Endothelial cell (in vitro differentiated cells): Measurements from ENCODE around the gene NMNAT2. TPM values are rescaled to one million over a fixed set of nuclear protein-coding genes. Genes with fewer than 3 reads are reported as not detected.

Source experiments
- DNase-seq: peaks from one replicate; pipeline ENCODE4 v3.0.0; 2021; ENCODE audit warnings: low spot score
- H3K27ac Mint-ChIP-seq: one replicate; pipeline ENCODE4 v1.8.0; 2021; ENCODE audit warnings: mixed read lengths, inconsistent platforms; ENCODE audit not compliant: unreplicated experiment
- H3K27me3 Mint-ChIP-seq: one replicate; pipeline ENCODE4 v1.8.0; 2021; ENCODE audit warnings: mild to moderate bottlenecking, moderate library complexity, mixed read lengths, inconsistent platforms; ENCODE audit not compliant: unreplicated experiment
- H3K36me3 Mint-ChIP-seq: one replicate; pipeline ENCODE4 v1.8.0; 2021; ENCODE audit warnings: mild to moderate bottlenecking, low read depth, mixed read lengths, inconsistent platforms; ENCODE audit not compliant: unreplicated experiment
- H3K4me1 Mint-ChIP-seq: one replicate; pipeline ENCODE4 v1.8.0; 2021; ENCODE audit warnings: mild to moderate bottlenecking, mixed read lengths, inconsistent platforms; ENCODE audit not compliant: unreplicated experiment
- H3K4me3 Mint-ChIP-seq: one replicate; pipeline ENCODE4 v1.8.0; 2021; ENCODE audit warnings: mild to moderate bottlenecking, mixed read lengths, inconsistent platforms; ENCODE audit not compliant: unreplicated experiment
- H3K9me3 Mint-ChIP-seq: one replicate; pipeline ENCODE4 v1.8.0; 2021; ENCODE audit warnings: mixed read lengths, inconsistent platforms; ENCODE audit not compliant: unreplicated experiment
- total RNA-seq: library from RNA; stranded (reverse); fragmentation: NEBNext Ultra II Directional; extraction: Animal tissue kit (Norgen Biotek cat#: 25700); gene quantifications from one replicate; pipeline ENCODE4 v1.2.1, GENCODE V29; 2021; ENCODE audit not compliant: unreplicated experiment
- TF ChIP-seq, protein P1 (sequence below): fragments of 200-600 bp; sonication (generic); IDR thresholded peaks from one replicate; pipeline ENCODE4 v1.5.0; 2021; ENCODE audit warnings: antibody characterized with exemption; ENCODE audit not compliant: unreplicated experiment

NMNAT2 gene
- total RNA-seq, 1 donor from 2014 or later = 1.7 TPM

DNA sequence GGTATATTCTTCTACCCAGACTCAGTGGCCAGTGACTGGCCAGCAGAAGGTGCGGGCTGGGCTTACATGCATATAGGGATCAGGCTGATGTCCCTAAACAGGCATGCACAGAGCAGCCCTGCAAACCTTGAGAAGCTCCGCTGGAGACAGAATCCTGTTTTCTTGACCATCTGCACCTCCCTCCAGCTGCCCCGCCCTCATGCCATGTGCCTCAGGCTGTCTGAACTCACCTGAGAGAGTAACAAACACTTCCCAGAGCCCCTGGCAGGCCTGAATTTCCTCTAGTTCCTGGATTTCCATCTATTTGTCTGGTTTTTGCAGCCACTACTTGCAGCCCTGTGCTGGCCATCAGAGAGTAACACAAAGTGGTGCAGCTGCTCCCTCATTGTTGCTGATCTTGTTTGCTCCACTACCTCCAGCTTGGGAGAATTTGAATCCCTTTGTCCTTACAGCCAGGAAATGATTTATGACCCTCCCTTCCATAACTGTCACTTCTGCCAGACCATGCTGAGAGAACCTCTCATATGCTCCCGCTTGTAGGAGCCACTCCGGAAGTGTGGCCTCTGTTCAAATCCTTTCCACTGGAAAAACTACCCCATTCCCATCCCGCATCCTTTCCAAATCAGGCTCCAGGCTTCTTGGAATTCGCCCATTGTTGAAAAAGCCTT is 113.6 kb downstream of the NMNAT2 start:
- Mint-ChIP-seq H3K4me3 (no peak overlapping the region), H3K36me3 (no peaks in the 10 kb centered on the region), H3K27me3 (peaks cover 2% of the 10 kb centered on the region), H3K27ac (no peak overlapping the region), H3K4me1 (peaks cover 14% of the 10 kb centered on the region), H3K9me3 (no peaks in the 10 kb centered on the region)
- TF ChIP-seq, protein P1, sequence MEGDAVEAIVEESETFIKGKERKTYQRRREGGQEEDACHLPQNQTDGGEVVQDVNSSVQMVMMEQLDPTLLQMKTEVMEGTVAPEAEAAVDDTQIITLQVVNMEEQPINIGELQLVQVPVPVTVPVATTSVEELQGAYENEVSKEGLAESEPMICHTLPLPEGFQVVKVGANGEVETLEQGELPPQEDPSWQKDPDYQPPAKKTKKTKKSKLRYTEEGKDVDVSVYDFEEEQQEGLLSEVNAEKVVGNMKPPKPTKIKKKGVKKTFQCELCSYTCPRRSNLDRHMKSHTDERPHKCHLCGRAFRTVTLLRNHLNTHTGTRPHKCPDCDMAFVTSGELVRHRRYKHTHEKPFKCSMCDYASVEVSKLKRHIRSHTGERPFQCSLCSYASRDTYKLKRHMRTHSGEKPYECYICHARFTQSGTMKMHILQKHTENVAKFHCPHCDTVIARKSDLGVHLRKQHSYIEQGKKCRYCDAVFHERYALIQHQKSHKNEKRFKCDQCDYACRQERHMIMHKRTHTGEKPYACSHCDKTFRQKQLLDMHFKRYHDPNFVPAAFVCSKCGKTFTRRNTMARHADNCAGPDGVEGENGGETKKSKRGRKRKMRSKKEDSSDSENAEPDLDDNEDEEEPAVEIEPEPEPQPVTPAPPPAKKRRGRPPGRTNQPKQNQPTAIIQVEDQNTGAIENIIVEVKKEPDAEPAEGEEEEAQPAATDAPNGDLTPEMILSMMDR = no peak
- no peak for DNase-seq

DNA sequence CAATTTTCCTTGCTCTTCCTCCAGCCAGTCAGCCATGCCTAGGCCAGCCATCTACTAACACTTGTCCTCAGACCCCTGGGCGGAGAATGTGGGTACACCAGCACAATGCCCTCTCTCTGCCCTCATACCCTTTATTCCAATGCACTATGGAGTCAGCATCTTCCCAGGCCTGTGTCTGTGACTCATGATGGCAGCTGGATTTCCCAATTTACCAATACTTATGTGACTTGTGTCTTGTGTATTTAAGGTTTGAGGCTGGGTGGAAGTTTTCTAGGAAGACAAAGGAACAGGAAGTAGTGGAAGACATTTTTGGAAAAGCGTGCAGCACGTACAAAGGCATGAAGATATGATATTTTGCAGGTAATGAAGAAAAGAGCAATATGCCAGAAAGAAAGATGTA is 114.3 kb downstream of the NMNAT2 start:
- Mint-ChIP-seq H3K27me3 (peaks cover 2% of the 10 kb centered on the region), H3K27ac (no peak overlapping the region), H3K36me3 (no peaks in the 10 kb centered on the region), H3K4me3 (no peak overlapping the region), H3K4me1 (peaks cover 14% of the 10 kb centered on the region), H3K9me3 (no peaks in the 10 kb centered on the region)
- TF ChIP-seq, protein P1 = no peak
- no peak for DNase-seq

DNA sequence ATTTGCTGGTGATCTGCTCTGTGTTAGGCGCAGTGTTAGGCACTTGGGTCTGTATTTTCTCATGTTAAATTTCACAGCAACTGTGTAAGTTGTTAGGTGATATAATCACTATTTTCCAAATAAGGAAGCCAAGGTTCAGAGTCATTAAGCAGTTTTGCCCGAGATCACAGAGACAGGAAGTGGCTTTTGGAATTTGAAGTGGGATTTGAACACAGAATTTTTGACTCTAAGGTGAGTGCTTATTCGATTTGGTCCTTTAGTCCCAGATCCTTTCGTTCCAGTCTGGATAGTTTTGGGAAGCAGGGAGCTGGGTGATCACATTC is 114.9 kb downstream of the NMNAT2 start:
- peaks cover 14% of the 10 kb centered on the region for H3K4me1 Mint-ChIP-seq
- H3K36me3 Mint-ChIP-seq = no peaks in the 10 kb centered on the region
- TF ChIP-seq, protein P1 = no peak
- H3K9me3 Mint-ChIP-seq = no peaks in the 10 kb centered on the region
- DNase-seq = no peak
- no peak overlapping the region for H3K4me3 Mint-ChIP-seq
- H3K27me3 Mint-ChIP-seq = no peaks in the 10 kb centered on the region
- H3K27ac Mint-ChIP-seq = no peak overlapping the region

DNA sequence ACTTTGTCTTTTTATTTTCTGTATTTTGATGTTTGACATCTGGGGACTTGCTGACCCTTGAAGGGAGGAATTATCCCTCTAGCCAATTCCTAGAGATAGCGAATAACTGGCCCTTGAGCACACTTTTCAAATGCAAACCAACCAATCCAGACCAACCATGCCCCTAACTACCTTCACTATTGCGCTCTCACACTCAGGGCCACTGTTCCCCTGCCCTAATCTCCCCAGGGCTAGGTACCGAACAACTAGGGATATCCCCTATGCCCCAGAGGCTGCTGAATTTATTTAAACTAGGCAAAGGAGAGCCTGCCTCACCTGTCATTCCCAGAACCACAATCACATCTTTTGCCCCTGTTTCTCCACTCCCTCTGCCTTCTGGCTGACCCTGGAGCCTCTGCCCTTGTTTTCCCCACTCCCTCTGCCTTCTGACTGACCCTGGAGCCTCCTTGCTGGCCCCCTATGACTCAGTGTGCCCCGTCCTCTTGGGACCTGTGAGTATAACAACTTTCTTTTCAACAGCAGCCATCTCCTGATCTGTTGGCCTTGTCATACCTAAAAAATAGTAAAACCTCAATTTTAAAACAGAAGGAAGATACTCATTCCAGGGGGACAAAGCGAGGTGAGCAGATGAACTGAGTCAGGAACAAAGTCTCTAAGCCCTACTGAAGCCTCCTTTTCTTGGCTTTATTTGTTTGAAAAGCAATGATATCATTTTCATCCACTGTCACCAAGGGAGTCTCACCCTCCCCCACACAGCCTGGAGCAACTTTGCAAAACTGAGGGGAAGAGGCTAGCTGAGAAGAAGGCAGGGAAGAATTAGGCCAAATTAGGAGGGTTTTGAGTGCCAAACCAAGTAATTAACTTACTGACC is 115.5 kb downstream of the NMNAT2 start:
- TF ChIP-seq, protein P1 = no peak
- no peak overlapping the region for H3K4me3 Mint-ChIP-seq
- H3K27ac Mint-ChIP-seq = no peak overlapping the region
- peaks cover 14% of the 10 kb centered on the region for H3K4me1 Mint-ChIP-seq
- no peak for DNase-seq
- H3K9me3 Mint-ChIP-seq = no peaks in the 10 kb centered on the region
- no peaks in the 10 kb centered on the region for H3K36me3 Mint-ChIP-seq
- H3K27me3 Mint-ChIP-seq = no peaks in the 10 kb centered on the region

DNA sequence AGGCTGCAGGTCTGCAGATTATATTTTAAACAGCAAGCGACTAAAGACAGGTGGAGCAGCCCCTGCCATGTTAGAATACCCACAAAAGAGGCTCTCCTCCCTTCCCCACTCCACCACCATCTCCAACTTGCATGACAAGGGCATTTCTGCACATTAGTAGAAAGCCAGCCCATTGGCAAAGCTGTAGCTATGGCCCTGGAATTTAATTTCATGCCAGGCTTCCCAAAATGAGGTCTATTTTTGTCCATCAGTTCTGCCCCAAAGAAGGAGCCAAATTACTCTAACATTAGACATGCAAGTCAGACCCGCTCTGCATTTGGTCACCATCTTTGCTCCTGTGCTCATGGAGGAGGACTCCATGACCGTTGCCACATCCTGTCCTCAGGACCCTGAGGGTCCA is 116.9 kb downstream of the NMNAT2 start:
- TF ChIP-seq, protein P1 = no peak
- no peak for DNase-seq
- Mint-ChIP-seq H3K4me3 (no peak overlapping the region), H3K4me1 (peaks cover 14% of the 10 kb centered on the region), H3K36me3 (no peaks in the 10 kb centered on the region), H3K27me3 (no peaks in the 10 kb centered on the region), H3K27ac (no peak overlapping the region), H3K9me3 (no peaks in the 10 kb centered on the region)
